A673 (cell line): Measurements from ENCODE around the gene ATXN10. TPM values are rescaled to one million over a fixed set of nuclear protein-coding genes. Genes with fewer than 3 reads are reported as not detected.

Experiments used
- BruUV-seq: library from RNA; stranded (reverse); fragments of 400-500 nt; replicated peaks from 2 replicates; lab custom pipeline; 2021; lab: Mats Ljungman, UMichigan
- CTCF ChIA-PET: fragments of 300-600 bp; sonication (Branson Sonifier 250); formaldehyde crosslinking; loops from one replicate; lab custom pipeline; 2022; ENCODE audit warnings: antibody characterized with exemption; lab: Charles Lee
- POLR2A ChIA-PET: fragments of 300-600 bp; sonication (Branson Sonifier 250); formaldehyde crosslinking; loops from one replicate; lab custom pipeline; 2022; ENCODE audit warnings: antibody characterized with exemption; ENCODE audit not compliant: low non-redundant PET; lab: Charles Lee
- DNase-seq: peaks from one replicate; pipeline ENCODE4 v3.0.0-alpha.2; 2015; ENCODE audit warnings: low spot score
- H3K27ac ChIP-seq: fragments of 200-600 bp; sonication (generic); 2 replicates; pipeline ENCODE4 v1.5.1; 2016; ENCODE audit warnings: mixed run types, low read depth, mild to moderate bottlenecking, mixed read lengths, antibody characterized with exemption, low read length; ENCODE audit not compliant: poor library complexity, severe bottlenecking
- H3K27me3 ChIP-seq: fragments of 200-600 bp; sonication (generic); replicated peaks from 2 replicates; pipeline ENCODE4 v1.6.1; 2017; ENCODE audit warnings: mixed run types, low read depth, mild to moderate bottlenecking, mixed read lengths, antibody characterized with exemption, low read length; ENCODE audit not compliant: insufficient read depth, poor library complexity
- H3K36me3 ChIP-seq: fragments of 200-600 bp; sonication (generic); 2 replicates; pipeline ENCODE4 v1.6.1; 2016; ENCODE audit warnings: mixed run types, mild to moderate bottlenecking, mixed read lengths, antibody characterized with exemption, low read length; ENCODE audit not compliant: insufficient read depth, poor library complexity, severe bottlenecking
- H3K4me1 ChIP-seq: fragments of 200-600 bp; sonication (generic); 2 replicates; pipeline ENCODE4 v1.6.1; 2017; ENCODE audit warnings: mixed run types, mild to moderate bottlenecking, mixed read lengths, antibody characterized with exemption, low read length; ENCODE audit not compliant: insufficient read depth, poor library complexity, severe bottlenecking
- H3K4me3 ChIP-seq: fragments of 200-600 bp; sonication (generic); 2 replicates; pipeline ENCODE4 v1.5.1; 2016; ENCODE audit warnings: low read depth, mixed run types, mild to moderate bottlenecking, mixed read lengths, low read length; ENCODE audit not compliant: poor library complexity, severe bottlenecking
- H3K9me3 ChIP-seq: fragments of 200-600 bp; sonication (generic); 2 replicates; pipeline ENCODE4 v1.6.1; 2016; ENCODE audit warnings: mixed run types, low read depth, mild to moderate bottlenecking, mixed read lengths, antibody characterized with exemption, low read length; ENCODE audit not compliant: poor library complexity, severe bottlenecking
- EZH2 ChIP-seq: fragments of 200-600 bp; sonication (generic); IDR thresholded peaks from 2 replicates; pipeline ENCODE4 v1.6.1; 2017; ENCODE audit warnings: borderline replicate concordance, low read depth, mild to moderate bottlenecking, mixed read lengths, antibody characterized with exemption, low read length; ENCODE audit not compliant: poor library complexity, severe bottlenecking
- intact Hi-C: fragments of 100-400 bp; cut with micrococcal nuclease; formaldehyde crosslinking; loops from one replicate; pipeline ENCODE4 v1.10.0; 2022; ENCODE audit not compliant: unreplicated experiment
- total RNA-seq: library from RNA; stranded (reverse); gene quantifications from 2 replicates; pipeline ENCODE4 v1.2.3, GENCODE V29; 2021
- TF ChIP-seq, protein P1 (sequence below): fragments of 300-800, 200-600 bp; sonication (generic); conservative IDR thresholded peaks from 2 replicates; pipeline ENCODE4 v1.5.1; 2017; ENCODE audit warnings: low read depth, mild to moderate bottlenecking, antibody characterized with exemption, low read length, moderate library complexity, mixed read lengths

The ATXN10 gene
- total RNA-seq, 1 experiment from 2014 or later = 294 TPM

DNA sequence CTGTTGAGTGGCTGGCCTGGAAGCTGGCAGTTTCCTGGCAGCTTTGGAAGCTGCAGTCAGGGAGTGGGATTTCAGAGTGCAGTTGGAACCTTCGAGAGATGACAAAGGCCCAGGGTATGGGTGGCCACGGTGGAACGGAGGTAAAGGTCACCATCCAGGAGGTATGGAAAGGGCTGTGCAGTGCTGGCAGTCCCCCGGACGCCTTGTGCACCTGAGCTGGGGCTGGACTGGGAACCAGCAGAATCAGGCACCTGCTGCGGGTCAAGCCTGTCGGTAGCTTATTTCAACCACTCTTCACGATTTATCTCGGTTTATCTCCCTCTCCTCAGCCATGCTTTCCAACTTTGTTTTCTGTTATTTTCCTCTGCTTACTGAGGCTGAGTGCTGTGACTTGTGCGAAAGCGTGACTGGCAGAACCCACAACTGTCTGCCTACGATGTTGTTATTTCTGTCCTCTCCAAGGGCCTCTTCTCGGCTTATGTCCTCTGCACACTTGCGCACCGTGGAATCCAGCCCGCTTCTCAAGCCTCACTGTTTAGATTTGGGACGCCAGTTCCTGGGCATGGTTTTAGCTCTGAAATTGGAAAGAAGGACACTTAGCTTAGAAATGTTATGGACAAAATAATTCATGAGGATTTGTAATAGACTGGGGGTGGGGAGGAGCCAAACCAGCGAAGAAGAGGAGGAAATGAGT lies 24.0 kb upstream of the ATXN10 start:
- peaks cover 3% of the 10 kb centered on the region for H3K4me1 ChIP-seq
- no peak for DNase-seq
- TF ChIP-seq, protein P1, sequence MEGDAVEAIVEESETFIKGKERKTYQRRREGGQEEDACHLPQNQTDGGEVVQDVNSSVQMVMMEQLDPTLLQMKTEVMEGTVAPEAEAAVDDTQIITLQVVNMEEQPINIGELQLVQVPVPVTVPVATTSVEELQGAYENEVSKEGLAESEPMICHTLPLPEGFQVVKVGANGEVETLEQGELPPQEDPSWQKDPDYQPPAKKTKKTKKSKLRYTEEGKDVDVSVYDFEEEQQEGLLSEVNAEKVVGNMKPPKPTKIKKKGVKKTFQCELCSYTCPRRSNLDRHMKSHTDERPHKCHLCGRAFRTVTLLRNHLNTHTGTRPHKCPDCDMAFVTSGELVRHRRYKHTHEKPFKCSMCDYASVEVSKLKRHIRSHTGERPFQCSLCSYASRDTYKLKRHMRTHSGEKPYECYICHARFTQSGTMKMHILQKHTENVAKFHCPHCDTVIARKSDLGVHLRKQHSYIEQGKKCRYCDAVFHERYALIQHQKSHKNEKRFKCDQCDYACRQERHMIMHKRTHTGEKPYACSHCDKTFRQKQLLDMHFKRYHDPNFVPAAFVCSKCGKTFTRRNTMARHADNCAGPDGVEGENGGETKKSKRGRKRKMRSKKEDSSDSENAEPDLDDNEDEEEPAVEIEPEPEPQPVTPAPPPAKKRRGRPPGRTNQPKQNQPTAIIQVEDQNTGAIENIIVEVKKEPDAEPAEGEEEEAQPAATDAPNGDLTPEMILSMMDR = no peak
- no peak for TF ChIP-seq EZH2
- intact Hi-C loops = loop anchor here (5.0 kb wide), 1 partner anchor 215 kb away; no protein-coding TSS in a partner anchor
- no TSS peak for BruUV-seq
- no peak overlapping the region for H3K4me3 ChIP-seq
- H3K9me3 ChIP-seq = no peaks in the 10 kb centered on the region
- ChIA-PET POLR2A (no interaction called here), CTCF (no interaction called here)
- H3K36me3 ChIP-seq = no peaks in the 10 kb centered on the region
- H3K27ac ChIP-seq = no peak overlapping the region
- no peaks in the 10 kb centered on the region for H3K27me3 ChIP-seq

DNA sequence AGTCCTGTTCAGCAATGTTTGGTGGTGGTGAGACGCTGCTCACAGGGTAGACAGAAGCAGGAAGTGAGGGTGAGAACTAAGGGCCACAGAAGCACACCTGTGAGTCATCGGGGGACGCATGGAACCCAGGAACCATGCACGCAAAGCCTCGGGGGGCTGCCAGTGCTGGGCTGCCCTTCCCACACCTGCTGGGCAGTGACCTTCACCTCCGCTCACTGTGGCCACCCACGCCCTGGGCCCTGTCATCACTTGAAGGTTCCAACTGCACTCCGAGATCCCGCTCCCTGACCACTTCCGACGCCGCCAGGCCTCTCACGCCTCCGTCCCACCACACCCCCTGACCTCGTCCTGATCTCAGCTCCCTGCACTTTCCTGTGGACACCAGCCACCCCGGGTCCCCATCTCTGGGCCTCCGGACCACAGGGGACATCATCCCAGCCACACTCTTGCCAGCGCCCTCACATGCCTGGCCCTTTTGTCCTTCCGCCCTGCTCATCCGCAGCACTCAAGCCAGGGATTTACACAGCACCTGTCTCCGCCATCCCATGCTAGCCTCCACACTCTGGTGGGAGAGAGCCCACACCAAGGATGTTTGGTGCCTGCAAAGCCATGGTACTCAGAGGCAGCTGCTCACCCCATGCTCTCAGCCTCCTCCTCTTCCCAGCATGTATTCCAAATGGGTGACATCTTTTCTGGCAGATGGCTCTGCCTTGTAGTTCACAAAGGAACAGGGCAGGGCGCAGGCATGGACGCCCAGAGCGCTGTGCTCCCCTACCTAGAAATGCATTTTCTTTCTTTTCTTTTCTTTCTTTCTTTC lies 23.1 kb upstream of the ATXN10 start:
- peaks cover 3% of the 10 kb centered on the region for H3K4me1 ChIP-seq
- intact Hi-C loops = loop anchor here (5.0 kb wide), 1 partner anchor 214 kb away; no protein-coding TSS in a partner anchor
- TF ChIP-seq EZH2 = no peak
- TF ChIP-seq, protein P1 = no peak
- no peaks in the 10 kb centered on the region for H3K36me3 ChIP-seq
- BruUV-seq = no TSS peak
- ChIA-PET POLR2A (no interaction called here), CTCF (no interaction called here)
- no peaks in the 10 kb centered on the region for H3K27me3 ChIP-seq
- H3K4me3 ChIP-seq = no peak overlapping the region
- H3K27ac ChIP-seq = no peak overlapping the region
- no peak for DNase-seq
- H3K9me3 ChIP-seq = no peaks in the 10 kb centered on the region

DNA sequence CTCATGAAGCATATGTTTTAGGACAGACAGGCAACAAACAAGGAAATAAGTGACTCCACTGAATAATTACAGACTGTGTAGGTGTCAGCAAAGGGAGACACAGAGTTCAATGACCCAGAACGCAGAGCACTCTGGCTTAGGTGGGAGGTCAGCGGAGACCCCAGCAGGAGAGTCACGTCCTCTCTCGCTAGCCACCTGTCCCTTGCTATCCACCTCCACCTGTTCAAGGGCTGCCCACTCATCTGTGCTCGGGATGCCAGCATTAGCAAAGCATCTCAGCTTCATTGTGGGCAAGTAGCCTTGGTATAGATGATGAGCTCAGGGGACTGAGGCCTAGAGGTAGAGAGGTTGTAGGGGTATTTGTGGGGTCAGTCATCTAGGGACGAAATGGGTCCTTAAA lies 21.8 kb upstream of the ATXN10 start:
- no peak for TF ChIP-seq EZH2
- TF ChIP-seq, protein P1 = no peak
- H3K27me3 ChIP-seq = no peaks in the 10 kb centered on the region
- H3K4me3 ChIP-seq = no peak overlapping the region
- H3K27ac ChIP-seq = no peak overlapping the region
- ChIA-PET CTCF (interaction anchor here (0.6 kb wide), 1 partner anchor 1249 kb away, joined by 3 read pairs; no protein-coding TSS in a partner anchor), POLR2A (interaction anchor here (0.6 kb wide), 1 partner anchor 142 kb away, joined by 3 read pairs; no protein-coding TSS in a partner anchor)
- H3K36me3 ChIP-seq = no peaks in the 10 kb centered on the region
- BruUV-seq = no TSS peak
- no peaks in the 10 kb centered on the region for H3K9me3 ChIP-seq
- H3K4me1 ChIP-seq = peaks cover 3% of the 10 kb centered on the region
- intact Hi-C loops = loop anchor here (5.0 kb wide), 1 partner anchor 212 kb away; no protein-coding TSS in a partner anchor
- no peak for DNase-seq
